GM18519 (cell line): Measurements from ENCODE around the gene OR2W1.

ENCODE experiments used
- ATAC-seq: cut with Tn5 transposase; IDR thresholded peaks from one replicate; pipeline ENCODE4 v1.9.1; 2021; ENCODE audit warnings: mild to moderate bottlenecking, moderate library complexity; ENCODE audit not compliant: unreplicated experiment, low FRiP score

Gene OR2W1

DNA sequence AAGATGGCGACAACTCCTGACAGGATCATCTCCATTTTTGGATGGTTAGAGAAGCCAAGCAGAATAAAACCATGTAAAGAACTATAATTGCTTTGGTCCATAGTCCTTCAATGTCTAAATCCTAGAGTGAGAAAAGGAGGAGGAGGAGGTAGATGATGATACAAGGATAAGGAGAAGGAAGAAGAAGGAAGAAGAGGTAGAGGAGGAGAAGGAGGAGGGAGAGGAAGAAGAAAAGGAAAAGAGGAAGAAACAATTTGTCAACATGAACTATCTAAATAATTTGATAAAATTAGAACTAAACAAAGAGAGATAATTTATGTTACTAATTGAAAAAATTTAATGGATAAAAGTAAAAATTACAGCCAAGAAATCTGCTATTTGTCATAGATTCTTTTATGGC is at the start of gene OR2W1:
OR2W1 (minus strand) TSS at position 101 of the 400 bp plus-strand sequence; CDS start at position 101, 0 bp downstream.
- no peak for ATAC-seq

DNA sequence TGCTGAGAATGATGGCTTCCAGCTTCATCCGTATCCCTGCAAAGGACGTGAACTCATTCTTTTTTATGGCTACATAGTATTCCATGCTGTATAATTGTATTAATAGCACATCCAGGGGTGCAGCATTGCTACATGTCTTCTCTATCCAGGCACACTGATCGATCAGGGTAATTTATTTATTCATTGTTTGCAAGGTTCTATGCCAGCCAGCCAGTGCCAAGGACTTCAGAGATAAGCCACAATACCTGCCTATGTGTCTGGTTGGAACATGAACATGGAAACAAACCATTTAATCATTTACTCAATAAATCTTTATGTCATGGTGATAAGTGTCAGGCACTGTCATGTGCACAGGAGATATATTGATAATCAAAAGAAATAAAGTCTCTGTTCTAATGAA is 48.0 kb upstream of the OR2W1 start:
- ATAC-seq: no peak

DNA sequence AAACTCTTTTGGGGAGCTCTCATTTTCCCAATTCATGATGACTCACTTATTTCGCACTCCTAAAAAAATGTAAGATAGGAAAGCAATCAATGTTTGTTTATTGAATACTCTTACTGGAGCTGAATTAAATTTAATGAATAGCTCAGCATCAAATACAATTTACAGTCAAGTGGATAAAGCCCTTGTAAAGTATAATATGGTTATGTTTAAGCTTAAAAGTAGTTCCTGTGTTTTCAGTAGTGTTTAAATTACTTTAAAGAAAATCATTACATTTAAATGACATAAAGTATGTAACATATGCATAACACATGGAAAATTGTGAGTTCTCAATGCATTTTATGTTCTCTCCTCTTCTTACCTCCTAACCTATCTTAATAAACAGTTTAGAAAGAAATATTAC is 42.2 kb upstream of the OR2W1 start, which contains the start of gene OR2B3:
OR2B3 (minus strand) TSS at position 101 of the 400 bp plus-strand sequence; CDS start at position 36, 65 bp downstream.
- ATAC-seq: no peak

GRCh38 chr6:29082457-29082856 is 37.5 kb upstream of the OR2W1 start:
- no peak for ATAC-seq

GRCh38 chr6:29081312-29081711 is 36.3 kb upstream of the OR2W1 start:
- no peak for ATAC-seq

DNA sequence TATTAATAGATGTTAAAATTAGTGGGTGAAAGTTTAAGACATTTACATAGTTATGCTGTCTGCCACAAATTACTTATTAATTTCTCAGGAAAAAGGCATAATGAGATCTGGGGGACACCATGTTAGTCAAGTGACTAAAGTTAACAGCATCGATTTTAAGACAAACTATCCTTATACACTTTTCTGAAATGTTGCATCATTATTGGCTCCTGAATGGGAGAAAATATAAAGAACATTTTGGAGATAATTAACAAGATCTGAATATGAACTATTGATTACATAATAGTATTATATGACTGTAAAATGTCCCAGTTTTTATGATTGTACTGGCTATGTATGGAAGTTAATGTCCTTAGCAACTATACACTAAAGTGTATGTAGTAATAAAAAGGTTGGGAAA is 34.2 kb upstream of the OR2W1 start:
- ATAC-seq: no peak

DNA sequence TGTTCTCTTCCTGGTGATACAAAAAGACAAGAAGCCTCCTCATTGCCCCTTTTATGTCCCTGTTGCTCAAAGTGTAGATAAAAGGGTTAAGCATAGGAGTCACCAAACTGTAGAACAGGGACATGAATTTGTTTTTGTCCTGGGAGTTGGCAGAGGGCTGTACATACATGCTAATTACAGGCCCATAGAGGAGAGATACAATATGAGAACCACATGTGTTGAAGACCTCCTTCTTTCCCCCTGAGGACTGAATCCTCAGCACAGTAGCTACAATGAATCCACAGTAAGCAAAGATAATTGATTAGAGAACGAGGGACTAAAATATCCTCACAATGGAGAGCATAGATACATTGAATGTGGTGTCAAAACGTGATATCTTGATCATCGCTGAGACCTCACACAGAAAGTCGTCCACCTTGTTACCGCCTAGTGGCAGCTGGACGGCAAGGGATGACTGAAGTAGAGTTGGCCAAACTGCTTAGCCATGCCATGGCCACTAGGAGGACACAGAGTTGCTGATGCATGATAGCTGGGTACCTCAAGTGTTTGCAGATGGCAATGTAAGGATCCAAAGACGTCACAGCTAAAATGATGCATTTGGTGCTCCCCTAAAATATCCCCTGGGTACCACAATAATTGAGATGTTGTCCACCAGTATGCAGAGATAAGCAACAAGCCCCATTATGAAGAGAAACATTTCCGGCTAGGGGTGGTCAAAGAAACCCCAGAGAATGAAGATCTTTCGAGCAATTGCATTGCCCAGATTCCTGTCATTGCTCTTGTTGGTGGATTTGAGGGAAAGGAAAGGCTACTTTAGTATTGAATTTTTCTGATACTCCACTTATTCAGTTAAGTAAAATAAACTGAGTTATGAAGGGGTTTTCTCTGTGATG is 27.1 kb upstream of the OR2W1 start:
- ATAC-seq: peak; percentile 46

GRCh38 chr6:29051680-29052079 is 6.7 kb upstream of the OR2W1 start:
- no peak for ATAC-seq

- no peak for ATAC-seq
Observed at GRCh38 chr6:29035951-29036350, 9.0 kb downstream of the OR2W1 start.

GRCh38 chr6:29028821-29029220 is 16.2 kb downstream of the OR2W1 start:
- ATAC-seq: no peak

- ATAC-seq: no peak
Observed at GRCh38 chr6:29025927-29026585, 18.9 kb downstream of the OR2W1 start.

GRCh38 chr6:29021434-29021833 is 23.5 kb downstream of the OR2W1 start:
- no peak for ATAC-seq

- no peak for ATAC-seq
Observed at GRCh38 chr6:29019629-29020028, 25.3 kb downstream of the OR2W1 start.

GRCh38 chr6:29017428-29017802 is 27.6 kb downstream of the OR2W1 start:
- ATAC-seq: no peak

DNA sequence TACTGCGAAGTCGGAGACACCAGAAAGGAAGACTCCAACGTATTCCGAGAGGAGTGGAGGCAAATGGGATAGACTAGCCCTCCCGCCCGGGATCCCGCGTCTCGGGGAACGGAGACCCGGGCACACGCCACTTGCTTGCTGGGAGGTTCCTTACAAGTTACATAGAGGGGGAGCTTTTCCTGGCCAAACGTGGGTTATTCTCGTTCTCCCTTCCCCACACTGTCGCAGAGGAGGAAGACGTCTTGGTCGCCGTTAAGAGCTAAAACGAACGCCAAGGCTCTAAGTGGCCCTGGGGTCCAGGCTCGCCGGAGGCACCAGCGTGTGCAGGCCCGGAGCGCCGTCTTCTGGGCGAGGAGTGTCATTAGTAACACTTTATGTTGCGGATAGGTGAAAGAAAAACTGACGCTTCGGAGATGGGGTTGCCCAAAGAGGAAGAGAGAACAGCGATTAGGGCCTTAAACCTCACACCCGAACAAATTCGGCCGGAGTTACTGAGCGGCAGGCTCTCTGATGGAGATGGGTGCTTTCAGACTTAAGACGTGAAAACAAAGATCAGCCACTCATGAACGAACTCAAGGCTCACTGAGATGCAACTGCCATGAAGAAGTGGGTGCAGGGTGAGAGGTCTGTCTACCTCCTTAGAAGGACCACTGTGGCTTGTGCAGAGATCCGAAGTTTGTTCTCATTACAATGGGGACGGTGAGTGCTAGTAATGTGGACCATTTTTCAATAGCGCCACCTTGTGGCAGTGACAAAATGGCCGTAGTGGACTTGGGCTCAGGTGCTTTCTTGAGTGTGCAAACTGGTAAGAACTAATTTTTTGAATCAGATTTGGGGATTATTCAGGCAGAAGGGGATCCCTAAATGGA is 28.2 kb downstream of the OR2W1 start:
- peak; percentile 59 for ATAC-seq

GRCh38 chr6:29014729-29015608 is 30.0 kb downstream of the OR2W1 start:
- ATAC-seq: no peak

DNA sequence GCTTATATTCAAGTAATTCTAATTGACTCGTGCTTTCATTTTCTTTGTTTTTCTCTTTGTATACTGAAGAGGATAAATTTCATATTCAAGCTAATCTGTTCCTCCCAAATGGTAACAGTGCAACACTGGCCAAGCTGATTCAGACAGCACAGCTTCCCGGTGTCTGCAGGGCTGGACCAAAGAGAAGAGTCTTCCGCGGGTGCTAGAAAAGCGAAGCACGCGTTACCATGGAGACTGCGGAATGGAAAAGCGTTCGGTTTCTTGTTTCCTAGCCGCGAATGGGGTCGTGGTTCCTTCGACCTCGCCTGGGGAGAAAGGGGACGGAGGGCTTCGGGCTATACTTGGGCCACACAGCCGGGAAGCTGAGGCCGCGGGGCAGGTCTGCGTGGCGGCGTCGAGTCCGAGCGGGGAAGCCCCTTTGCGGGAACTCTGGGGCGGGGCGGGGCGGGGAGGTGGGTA is 33.7 kb downstream of the OR2W1 start:
- no peak for ATAC-seq

DNA sequence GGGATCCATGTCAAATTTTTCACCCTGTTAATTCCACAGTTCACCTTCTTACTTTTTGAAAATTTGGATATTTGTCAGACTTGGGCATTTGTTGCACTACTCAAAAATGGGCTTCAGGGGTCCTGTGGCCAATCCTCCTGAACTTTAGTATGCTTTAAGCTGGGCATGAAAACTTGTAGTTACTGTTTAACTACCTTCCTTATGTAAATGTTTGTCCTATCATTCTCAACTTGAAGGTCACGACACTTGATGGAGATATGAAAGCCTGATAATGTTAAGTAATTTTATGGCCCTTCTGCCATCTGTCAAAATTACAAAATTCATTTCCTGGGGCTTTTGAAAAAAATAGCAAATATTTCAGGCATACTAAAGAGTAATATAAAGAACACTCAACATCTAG is 35.6 kb downstream of the OR2W1 start:
- no peak for ATAC-seq

DNA sequence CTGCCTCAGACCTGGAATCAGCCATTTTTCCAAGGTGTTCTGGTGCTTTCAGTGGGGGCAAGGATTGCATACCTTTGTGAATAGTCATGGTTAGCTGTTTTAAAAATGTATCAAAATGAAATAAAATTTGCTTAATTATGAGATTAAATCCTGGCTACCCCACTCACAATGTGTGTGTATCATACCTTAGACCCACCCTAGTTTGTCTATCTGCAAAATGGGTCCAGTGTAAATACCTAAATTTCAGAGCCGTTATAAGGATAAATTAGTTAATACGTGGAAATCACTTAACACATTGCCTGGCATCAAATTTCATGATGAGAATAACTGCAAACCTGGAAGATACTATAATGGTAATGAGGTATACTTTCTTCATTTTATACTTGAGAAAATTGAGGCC is 36.9 kb downstream of the OR2W1 start:
- no peak for ATAC-seq
